SK-N-SH (cell line): Measurements from ENCODE around the gene CDX1. TPM values are rescaled to one million over a fixed set of nuclear protein-coding genes. Genes with fewer than 3 reads are reported as not detected.

Source experiments
- CTCF ChIA-PET: fragments of 300-600, 350-600 bp; formaldehyde crosslinking; extraction: SDS; loops from one replicate; lab custom pipeline; 2021; lab: Yijun Ruan, JAX
- POLR2A ChIA-PET: fragments of 350-600 bp; sonication (Branson Sonifier 250); formaldehyde crosslinking; extraction: SDS; loops from one replicate; lab custom pipeline; 2020; ENCODE audit warnings: antibody characterized with exemption, inconsistent platforms; lab: Yijun Ruan, JAX
- DNase-seq: peaks from one replicate; pipeline ENCODE4 v3.0.0; 2012
- H2AFZ ChIP-seq: fragments of 200-600 bp; sonication (generic); 2 replicates; pipeline ENCODE4 v1.8.1; 2016; ENCODE audit warnings: antibody characterized with exemption, mild to moderate bottlenecking, low read depth
- H3F3A ChIP-seq: fragments of 200-600 bp; sonication (generic); replicated peaks from 2 replicates; pipeline ENCODE3; 2016; ENCODE audit warnings: antibody characterized with exemption, mild to moderate bottlenecking; ENCODE audit not compliant: insufficient read depth
- H3K27ac ChIP-seq, 2 experiments: fragments of 200-500 bp in 1 of 2; fragments of 200-600 bp in 1 of 2; sonication (Bioruptor generic) in 1 of 2; sonication (generic), shearing (Covaris generic) in 1 of 2; 2 replicates each; pipeline versions ENCODE4 v1.5.1 to v1.6.1; 2014 to 2016; ENCODE audit warnings: low read depth in 2 of 2, inconsistent platforms in 1 of 2, low read length in 1 of 2, mild to moderate bottlenecking in 1 of 2, mixed read lengths in 1 of 2
- H3K27me3 ChIP-seq: fragments of 200-600 bp; sonication (generic), shearing (Covaris generic); 2 replicates; pipeline ENCODE4 v1.6.1; 2016; ENCODE audit warnings: mixed run types; ENCODE audit not compliant: insufficient read depth
- H3K36me3 ChIP-seq, 2 experiments: fragments of 200-500 bp in 1 of 2; fragments of 200-600 bp in 1 of 2; sonication (Bioruptor generic) in 1 of 2; sonication (generic) in 1 of 2; replicated peaks in 1 of 2; 2 replicates each; pipeline versions ENCODE3 to v1.5.1; 2014 to 2016; ENCODE audit warnings: low read length in 1 of 2, mild to moderate bottlenecking in 1 of 2; ENCODE audit not compliant: insufficient read depth in 2 of 2, control insufficient read depth in 1 of 2
- H3K4me1 ChIP-seq, 2 experiments: fragments of 200-500 bp in 1 of 2; fragments of 200-600 bp in 1 of 2; sonication (Bioruptor generic) in 1 of 2; sonication (generic), shearing (Covaris generic) in 1 of 2; 2 replicates each; pipeline versions ENCODE4 v1.5.1 to v1.6.1; 2014 to 2016; ENCODE audit warnings: low read depth in 1 of 2, low read length in 1 of 2, mixed run types in 1 of 2; ENCODE audit not compliant: insufficient read depth in 2 of 2, control insufficient read depth in 1 of 2
- H3K4me2 ChIP-seq: fragments of 200-600 bp; sonication (generic), shearing (Covaris generic); 2 replicates; pipeline ENCODE4 v1.6.1; 2017; ENCODE audit warnings: mixed run types
- H3K4me3 ChIP-seq, 2 experiments: fragments of 200-500 bp in 1 of 2; fragments of 200-600 bp in 1 of 2; sonication (Bioruptor generic) in 1 of 2; sonication (generic), shearing (Covaris generic) in 1 of 2; 2 replicates each; pipeline versions ENCODE4 v1.5.1 to v1.8.1; 2014 to 2016; ENCODE audit warnings: low read depth in 2 of 2, inconsistent platforms in 1 of 2, low read length in 1 of 2, mild to moderate bottlenecking in 1 of 2, mixed read lengths in 1 of 2, moderate library complexity in 1 of 2
- H3K79me2 ChIP-seq: fragments of 200-600 bp; sonication (generic); 2 replicates; pipeline ENCODE4 v1.8.1; 2017; ENCODE audit warnings: mild to moderate bottlenecking; ENCODE audit not compliant: insufficient read depth
- H3K9ac ChIP-seq: fragments of 200-600 bp; sonication (generic); 2 replicates; pipeline ENCODE4 v1.6.1; 2017; ENCODE audit warnings: mixed run types
- H3K9me2 ChIP-seq: fragments of 200-600 bp; sonication (generic); 2 replicates; pipeline ENCODE4 v1.6.1; 2017; ENCODE audit warnings: mixed run types
- H3K9me3 ChIP-seq: fragments of 200-600 bp; sonication (generic); 2 replicates; pipeline ENCODE4 v1.6.1; 2017; ENCODE audit warnings: mixed run types, mild to moderate bottlenecking, moderate library complexity
- H4K20me1 ChIP-seq: fragments of 200-600 bp; sonication (generic); 2 replicates; pipeline ENCODE4 v1.6.1; 2017; ENCODE audit warnings: mild to moderate bottlenecking, mixed run types; ENCODE audit not compliant: insufficient read depth
- CHD2 ChIP-seq: fragments of 150-350 bp; IDR thresholded peaks from 2 replicates; pipeline ENCODE4 v1.6.1; 2018; ENCODE audit warnings: low read length; ENCODE audit not compliant: partially characterized antibody
- CTCF ChIP-seq: fragments of 200-600 bp; sonication (generic); IDR thresholded peaks from 2 replicates; pipeline ENCODE4 v1.6.1; 2017; ENCODE audit warnings: antibody characterized with exemption, mild to moderate bottlenecking, moderate library complexity
- ELF1 ChIP-seq: IDR thresholded peaks from 2 replicates; pipeline ENCODE4 v1.4.0; 2012
- EP300 ChIP-seq, 2 experiments: IDR thresholded peaks; 2 replicates each; pipeline versions ENCODE4 v1.4.0 to v1.6.1; 2012; ENCODE audit warnings: borderline replicate concordance in 1 of 2, low read depth in 1 of 2, low read length in 1 of 2
- EZH2phosphoT487 ChIP-seq: fragments of 200-600 bp; sonication (generic); IDR thresholded peaks from 2 replicates; pipeline ENCODE4 v1.6.1; 2017; ENCODE audit warnings: low read depth, mixed run types, mild to moderate bottlenecking, antibody characterized with exemption, moderate library complexity, borderline replicate concordance
- FOSL2 ChIP-seq: IDR thresholded peaks from 2 replicates; pipeline ENCODE4 v1.4.0; 2012; ENCODE audit warnings: low read depth, mild to moderate bottlenecking, moderate library complexity, borderline replicate concordance
- GATA2 ChIP-seq: sonication (generic); formaldehyde crosslinking; IDR thresholded peaks from 2 replicates; pipeline ENCODE4 v1.5.0; 2020; ENCODE audit warnings: mild to moderate bottlenecking, missing genetic modification reagents
- MEF2A ChIP-seq: IDR thresholded peaks from 2 replicates; pipeline ENCODE4 v1.4.0; 2012; ENCODE audit warnings: low read depth, borderline replicate concordance
- MXI1 ChIP-seq: IDR thresholded peaks from 2 replicates; pipeline ENCODE4 v1.6.1; 2012; ENCODE audit warnings: mild to moderate bottlenecking, low read depth, low read length, improper control_type of control experiment
- NRF1 ChIP-seq: IDR thresholded peaks from 2 replicates; pipeline ENCODE4 v1.6.1; 2012; ENCODE audit warnings: low read depth, mild to moderate bottlenecking, low read length
- PBX3 ChIP-seq: IDR thresholded peaks from 2 replicates; pipeline ENCODE4; 2012
- POLR2AphosphoS5 ChIP-seq: IDR thresholded peaks from 2 replicates; pipeline ENCODE4 v1.6.1; 2012; ENCODE audit warnings: low read depth, low read length
- RAD21 ChIP-seq: IDR thresholded peaks from 2 replicates; pipeline ENCODE4 v1.6.1; 2012; ENCODE audit warnings: mild to moderate bottlenecking, low read length
- RCOR1 ChIP-seq: fragments of 150-350 bp; IDR thresholded peaks from 2 replicates; pipeline ENCODE4 v1.6.1; 2017; ENCODE audit warnings: antibody characterized with exemption, low read length
- SIN3A ChIP-seq: IDR thresholded peaks from 2 replicates; pipeline ENCODE4 v1.6.1; 2012; ENCODE audit warnings: low read depth, mild to moderate bottlenecking, low read length, moderate library complexity, borderline replicate concordance
- TAF1 ChIP-seq: IDR thresholded peaks from 2 replicates; pipeline ENCODE4 v1.6.1; 2012; ENCODE audit warnings: low read depth, mild to moderate bottlenecking, low read length, moderate library complexity, borderline replicate concordance
- YY1 ChIP-seq: IDR thresholded peaks from 2 replicates; pipeline ENCODE4 v1.4.0; 2012; ENCODE audit warnings: low read depth, mild to moderate bottlenecking
- WGBS: methylation state at CpG from one replicate; pipeline ENCODE4 v1.1.6; 2017; ENCODE audit warnings: low lambda C conversion rate; 5-methylcytosine and 5-hydroxymethylcytosine counted together
- polyA plus RNA-seq, 3 experiments: library from polyadenylated mRNA; depleted of rRNA; stranded (reverse); fragments of >200 nt; gene quantifications; 2 replicates each; pipeline ENCODE4 v1.2.3, GENCODE V29; 2012

CDX1 gene
- polyA plus RNA-seq, 1 of the 3 experiments (the other 2 are of a cell fraction), result 0.23 TPM

GRCh38 chr5:150159031-150159430 is 7.5 kb upstream of the CDX1 start:
- H3K4me3 ChIP-seq, result no peak overlapping the region
- peaks cover 0 to 1% of the 10 kb centered on the region in 2 experiments for H3K36me3 ChIP-seq
- peaks cover 15% of the 10 kb centered on the region for H3K79me2 ChIP-seq
- no peaks in the 10 kb centered on the region for H3K9me2 ChIP-seq
- H2AFZ ChIP-seq, result no peak overlapping the region
- ChIA-PET CTCF (interaction anchor here (0.7 to 1.6 kb wide), 7 partner anchors 10 to 306 kb away, joined by 3 to 6 read pairs (median 3); no protein-coding TSS in a partner anchor), POLR2A (interaction anchor here (1.1 kb wide), 1 partner anchor 17 kb away, joined by 3 read pairs; no protein-coding TSS in a partner anchor)
- DNase-seq, result no peak
- TF ChIP-seq FOSL2, result no peak
- TF ChIP-seq MEF2A, result no peak
- no peak for TF ChIP-seq CTCF
- TF ChIP-seq PBX3, result no peak
- no peak for TF ChIP-seq SIN3A
- H3K4me2 ChIP-seq, result peak overlapping the region; percentile 23; the same call in 1 of the 2 replicates
- H3F3A ChIP-seq, result peaks cover 32% of the 10 kb centered on the region
- peak overlapping the region; percentile 94 to 96; a peak in 3 of 4 replicates for H3K27ac ChIP-seq
- H3K9me3 ChIP-seq, result no peaks in the 10 kb centered on the region
- no peaks in the 10 kb centered on the region; the same call in 1 of the 2 replicates for H4K20me1 ChIP-seq
- no peak overlapping the region for H3K9ac ChIP-seq
- H3K4me1 ChIP-seq, result peaks cover 31 to 69% of the 10 kb centered on the region in 2 experiments
- H3K27me3 ChIP-seq, result no peaks in the 10 kb centered on the region
- WGBS, result 81% methylated on average over 5 of the region's 6 CpGs

- H3K79me2 ChIP-seq, result peaks cover 8% of the 10 kb centered on the region
- peaks cover 25% of the 10 kb centered on the region for H3F3A ChIP-seq
- CTCF ChIA-PET, result interaction anchor here (0.7 to 1.6 kb wide), 4 partner anchors 9 to 307 kb away, joined by 3 to 6 read pairs (median 3); no protein-coding TSS in a partner anchor
- H2AFZ ChIP-seq, result 0 out of 2 replicates have a peak overlapping the region, but pooled peaks have one; percentile 27
- H3K27me3 ChIP-seq, result no peaks in the 10 kb centered on the region
- H3K9me2 ChIP-seq, result no peaks in the 10 kb centered on the region
- H3K4me1 ChIP-seq, result peaks cover 31 to 64% of the 10 kb centered on the region in 2 experiments
- peak overlapping the region; percentile 94 to 96; a peak in 3 of 4 replicates for H3K27ac ChIP-seq
- no peaks in the 10 kb centered on the region for H3K9me3 ChIP-seq
- H3K4me3 ChIP-seq, result no peak overlapping the region
- WGBS, result 33% methylated on average over 3 of the region's 9 CpGs
- peak; percentile 74 for DNase-seq
- H4K20me1 ChIP-seq, result no peaks in the 10 kb centered on the region
- peak in 1 of 2 experiments; percentile 20; a peak in 1 of 4 replicates for TF ChIP-seq EP300 (IDR thresholded peaks at IDR 0.05; ENCODE audit: borderline replicate concordance in 1 of 2, low read depth in 1 of 2, low read length in 1 of 2)
- no peak for TF ChIP-seq ELF1
- no peak for TF ChIP-seq RAD21
- TF ChIP-seq MXI1, result no peak
- no peak for TF ChIP-seq EZH2phosphoT487
- no peak for TF ChIP-seq YY1
- TF ChIP-seq NRF1, result no peak
- TF ChIP-seq RCOR1, result peak; percentile 15; the same call in 1 of the 2 replicates
- TF ChIP-seq TAF1, result no peak
- TF ChIP-seq CHD2, result peak; percentile 26
- no peak for TF ChIP-seq GATA2 (CRISPR knock-in tag)
- no peak for TF ChIP-seq POLR2AphosphoS5
- no peak overlapping the region for H3K9ac ChIP-seq
- POLR2A ChIA-PET, result interaction anchor here (1.1 kb wide), 1 partner anchor 18 kb away, joined by 3 read pairs; no protein-coding TSS in a partner anchor
- H3K36me3 ChIP-seq, result no peaks in the 10 kb centered on the region
- H3K4me2 ChIP-seq, result no peak overlapping the region
Measured at GRCh38 chr5:150159741-150160179, 6.8 kb upstream of the CDX1 start.
